Breast epithelium (tissue), 4 donors: ENCODE results near the gene CREM. TPM values are rescaled to one million over a fixed set of nuclear protein-coding genes. Genes with fewer than 3 reads are reported as not detected.
"Not testable (repeated sequence)": the region's sequence is repeated elsewhere in the genome, so short reads cannot be mapped to it uniquely, and the experiment has no call there.

ENCODE experiments used
- DNase-seq, 2 donors: peaks; one replicate each; pipeline ENCODE4 v3.0.0-alpha.2; 2019; ENCODE audit warnings: low spot score in 2 of 2
- H3K27ac ChIP-seq, 2 donors: fragments of 200-600 bp; sonication (generic) in 1 of 2; one replicate each; pipeline ENCODE4 v1.5.1; 2016 to 2019; ENCODE audit warnings: mild to moderate bottlenecking in 1 of 2
- H3K27me3 ChIP-seq, 2 donors: fragments of 200-600 bp; sonication (generic) in 1 of 2; one replicate each; pipeline versions ENCODE4 v1.5.1 to v1.6.0; 2017 to 2019; ENCODE audit warnings: control low read depth in 1 of 2, mild to moderate bottlenecking in 1 of 2
- H3K36me3 ChIP-seq: fragments of 200-600 bp; one replicate; pipeline ENCODE4 v1.5.1; 2019
- H3K4me1 ChIP-seq, 2 donors: fragments of 200-600 bp; sonication (generic); one replicate each; pipeline ENCODE4 v1.5.1; 2016 to 2019; ENCODE audit warnings: control low read depth in 1 of 2
- H3K4me3 ChIP-seq, 3 donors: fragments of 200-600 bp; sonication (generic); 1 replicate in 2 of 3; 2 replicates in 1 of 3; pipeline ENCODE4 v1.5.1; 2016 to 2019; ENCODE audit warnings: mild to moderate bottlenecking in 3 of 3, moderate library complexity in 2 of 3
- H3K9me3 ChIP-seq, 2 donors: fragments of 200-600 bp; sonication (generic) in 1 of 2; one replicate each; pipeline ENCODE4 v1.5.1; 2016 to 2019; ENCODE audit warnings: control low read depth in 1 of 2
- CTCF ChIP-seq, 3 donors: fragments of 450-650 bp; IDR thresholded peaks; one replicate each; pipeline ENCODE4 v1.5.1; 2016 to 2017; ENCODE audit warnings: antibody characterized with exemption in 3 of 3, mild to moderate bottlenecking in 3 of 3, moderate library complexity in 3 of 3
- POLR2A ChIP-seq: fragments of 450-650 bp; IDR thresholded peaks from one replicate; pipeline ENCODE4 v1.6.1; 2016; ENCODE audit warnings: antibody characterized with exemption, mild to moderate bottlenecking, moderate library complexity
- POLR2AphosphoS5 ChIP-seq, 3 donors: sonication (generic); formaldehyde crosslinking; IDR thresholded peaks; one replicate each; pipeline ENCODE4 v1.6.1; 2017; ENCODE audit warnings: antibody characterized with exemption in 3 of 3
- intact Hi-C: fragments of 100-400 bp; cut with DNase I; formaldehyde crosslinking; loops from one replicate; pipeline ENCODE4 v1.15.1; 2023; ENCODE audit warnings: low total_unique reads
- total RNA-seq, 3 donors: library from RNA; depleted of rRNA; stranded (reverse); fragments of >200 nt; gene quantifications; one replicate each; pipeline ENCODE4 v1.1.0, GENCODE V29; 2016

CREM gene
- 10 to 100 TPM; 30.6 to 55.4 (median 41.6) TPM for total RNA-seq

DNA sequence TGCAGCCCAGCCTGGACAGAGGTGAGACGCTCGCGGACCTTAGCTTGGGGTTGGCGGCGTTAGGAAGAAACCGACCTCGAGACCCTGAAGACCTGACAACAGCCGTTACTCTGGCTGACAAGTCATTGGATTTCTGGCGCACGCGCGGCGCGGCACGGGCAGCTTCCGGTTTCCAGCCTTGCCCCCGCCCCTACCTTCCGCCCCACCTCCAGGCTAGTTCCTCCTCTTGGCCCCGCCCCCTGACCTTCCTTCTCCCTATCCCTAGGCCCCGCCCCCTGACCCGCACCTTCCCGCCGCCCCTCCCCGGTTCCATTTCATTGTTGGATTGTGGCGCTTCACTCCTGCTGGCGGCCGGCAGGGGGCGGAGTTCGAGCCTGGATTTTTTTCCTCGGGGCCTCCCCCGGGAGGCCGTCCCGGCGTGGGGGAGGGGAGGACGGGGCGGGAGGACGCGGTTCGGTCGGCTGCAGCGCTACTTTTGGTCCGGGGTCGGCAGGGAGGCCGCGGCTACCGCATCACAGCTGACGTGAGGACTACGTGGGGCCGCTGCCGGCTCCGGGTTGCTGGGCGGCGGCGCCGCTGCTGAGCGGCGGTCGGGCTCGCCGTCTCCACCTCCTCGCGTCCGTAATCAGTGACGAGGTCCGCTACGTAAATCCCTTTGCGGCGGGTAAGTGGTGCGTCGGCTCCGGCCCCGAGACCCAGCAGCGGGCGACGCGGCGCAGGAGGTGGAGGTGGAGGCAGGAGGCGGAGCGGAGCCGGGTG, at the start of gene CREM:
TSS of gene CREM (plus strand) at position 317 of the 759 bp plus-strand sequence. CDS start 10,990 bp downstream, outside the sequence.
- H3K27me3 ChIP-seq: no peaks in the 10 kb centered on the region
- DNase-seq: peak; percentile 97 to 100
- intact Hi-C loops: loop anchor here (10.0 kb wide), 1 partner anchor 1748 kb away; no protein-coding TSS in a partner anchor
- H3K4me1 ChIP-seq: no peaks in the 10 kb centered on the region
- H3K27ac ChIP-seq: peak within 1 kb of the TSS; percentile 99 to 100
- TF ChIP-seq POLR2AphosphoS5 (IDR thresholded peaks at IDR 0.05) (peak; percentile 94 to 99 (median 96)), CTCF (IDR thresholded peaks at IDR 0.05) (peak; percentile 92 to 98 (median 95)), POLR2A (peak; percentile 93)
- no peaks in the 10 kb centered on the region for H3K36me3 ChIP-seq
- H3K4me3 ChIP-seq: peak within 1 kb of the TSS; percentile 73 to 94 (median 81)
- no peaks in the 10 kb centered on the region for H3K9me3 ChIP-seq

DNA sequence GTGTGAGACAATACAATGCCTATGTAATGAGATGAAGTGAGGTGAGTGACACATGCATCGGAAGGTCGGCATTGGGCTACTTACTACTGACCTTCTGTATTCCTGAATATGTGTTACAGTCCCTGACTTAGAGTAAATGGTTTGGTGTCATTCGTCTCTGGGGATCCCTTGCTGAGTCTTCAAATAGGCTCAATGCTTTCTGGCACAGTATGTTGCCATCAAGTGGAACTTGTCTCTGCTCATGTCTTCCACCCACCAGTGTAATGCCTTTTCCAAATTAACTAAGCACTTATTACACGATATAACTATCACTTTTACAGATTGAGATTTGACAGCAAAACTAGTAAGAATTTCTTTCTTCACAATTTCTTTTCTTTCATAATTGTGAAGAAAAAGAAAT, 47.4 kb upstream of the CREM start:
- Histone ChIP-seq H3K36me3 (no peaks in the 10 kb centered on the region), H3K9me3 (no peaks in the 10 kb centered on the region), H3K27ac (no peak overlapping the region), H3K4me1 (no peaks in the 10 kb centered on the region), H3K27me3 (no peaks in the 10 kb centered on the region), H3K4me3 (no peak overlapping the region)
- DNase-seq: no peak
- intact Hi-C loops: no loop called here
- TF ChIP-seq POLR2AphosphoS5 (IDR thresholded peaks at IDR 0.05) (no peak), CTCF (IDR thresholded peaks at IDR 0.05) (no peak), POLR2A (no peak)

GRCh38 chr10:35079763-35080162, 46.9 kb upstream of the CREM start:
- DNase-seq: no peak
- TF ChIP-seq CTCF (IDR thresholded peaks at IDR 0.05): no peak
- no peak for TF ChIP-seq POLR2A
- TF ChIP-seq POLR2AphosphoS5 (IDR thresholded peaks at IDR 0.05): no peak
- no peaks in the 10 kb centered on the region for H3K4me1 ChIP-seq
- H3K9me3 ChIP-seq: no peaks in the 10 kb centered on the region
- H3K27me3 ChIP-seq: no peaks in the 10 kb centered on the region
- H3K27ac ChIP-seq: no peak overlapping the region
- H3K36me3 ChIP-seq: no peaks in the 10 kb centered on the region
- intact Hi-C loops: no loop called here
- no peak overlapping the region for H3K4me3 ChIP-seq

DNA sequence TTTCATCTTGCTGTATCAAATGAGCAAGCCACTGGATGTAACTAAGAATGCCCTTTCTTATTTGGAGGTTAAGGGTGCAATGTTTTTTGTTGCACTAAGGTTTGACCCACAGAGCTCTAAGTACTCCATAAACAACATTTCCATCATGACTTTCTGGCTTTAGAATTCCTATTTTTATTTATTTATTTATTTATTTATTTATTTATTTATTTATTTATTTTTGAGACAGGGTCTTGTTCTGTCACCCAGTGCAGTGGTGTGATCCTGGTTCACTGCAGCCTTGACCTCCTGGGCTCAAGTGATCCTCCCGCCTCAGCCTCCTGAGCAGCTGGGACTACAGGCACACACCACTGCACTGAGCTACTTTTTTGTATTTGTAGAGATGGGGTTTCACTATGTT, 46.4 kb upstream of the CREM start:
- DNase-seq, H3K9me3 ChIP-seq, H3K4me3 ChIP-seq, H3K27me3 ChIP-seq, H3K27ac ChIP-seq, H3K4me1 ChIP-seq, intact Hi-C loops, H3K36me3 ChIP-seq: not testable (repeated sequence)

DNA sequence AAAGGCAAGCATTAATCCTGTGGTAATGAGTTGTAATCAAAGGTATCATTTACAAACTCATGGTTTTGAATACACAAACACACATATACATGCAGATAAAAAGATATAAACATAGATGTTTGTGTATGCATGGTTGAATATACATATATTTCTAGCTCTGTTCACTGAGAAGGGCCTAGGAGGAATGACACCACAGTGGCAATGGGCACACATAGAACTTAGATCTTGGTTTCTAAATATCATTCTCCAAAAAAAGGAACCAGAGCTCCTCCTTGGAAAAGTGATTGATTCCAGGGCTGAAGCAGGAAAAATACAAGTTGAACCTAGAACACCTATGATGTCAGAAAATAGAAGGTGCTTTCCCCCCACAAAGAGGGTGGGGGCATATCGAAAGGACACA, 43.4 kb upstream of the CREM start:
- no peak for DNase-seq
- H3K27ac ChIP-seq: no peak overlapping the region
- H3K9me3 ChIP-seq: no peaks in the 10 kb centered on the region
- intact Hi-C loops: no loop called here
- H3K36me3 ChIP-seq: no peaks in the 10 kb centered on the region
- no peak for TF ChIP-seq POLR2A
- TF ChIP-seq CTCF (IDR thresholded peaks at IDR 0.05): no peak
- H3K4me1 ChIP-seq: no peaks in the 10 kb centered on the region
- H3K4me3 ChIP-seq: no peak overlapping the region
- H3K27me3 ChIP-seq: no peaks in the 10 kb centered on the region
